Loucy (cell line): ENCODE data around the gene RAB27B.

ENCODE experiments used
- CTCF ChIP-seq: fragments of 200-600 bp; sonication (generic); conservative IDR thresholded peaks from 2 replicates; pipeline ENCODE4 v1.5.1; 2014; ENCODE audit warnings: mild to moderate bottlenecking, antibody characterized with exemption, low read length
- EZH2phosphoT487 ChIP-seq: fragments of 200-600 bp; IDR thresholded peaks from 2 replicates; pipeline ENCODE4 v1.6.1; 2018; ENCODE audit warnings: antibody characterized with exemption, mild to moderate bottlenecking, moderate library complexity, borderline replicate concordance

- no peak for TF ChIP-seq CTCF
- no peak for TF ChIP-seq EZH2phosphoT487
Measured at GRCh38 chr18:54872681-54873080, 44.4 kb downstream of the RAB27B start.
